Esophagus muscularis mucosa (tissue), 4 donors: Measurements from ENCODE around the gene SPN. TPM values are rescaled to one million over a fixed set of nuclear protein-coding genes. Genes with fewer than 3 reads are reported as not detected.
A peak's percentile ranks its signal among the peaks of the same experiment; 100 is the strongest.

Experiments used
- DNase-seq: peaks from one replicate; pipeline ENCODE4 v3.0.0-alpha.2; 2017; ENCODE audit errors: extremely low spot score
- H3K27ac ChIP-seq, 4 donors: fragments of 200-600 bp; sonication (generic); replicated peaks in 1 of 4; 1 replicate in 3 of 4; 2 replicates in 1 of 4; pipeline ENCODE4 v1.5.1; 2016 to 2019; ENCODE audit warnings: mild to moderate bottlenecking in 1 of 4
- H3K27me3 ChIP-seq, 4 donors: fragments of 200-600 bp; sonication (generic); one replicate each; pipeline versions ENCODE4 v1.5.1 to v1.6.0; 2016 to 2019
- H3K36me3 ChIP-seq, 4 donors: fragments of 200-600 bp; sonication (generic); one replicate each; pipeline ENCODE4 v1.5.1; 2016 to 2019
- H3K4me1 ChIP-seq, 4 donors: fragments of 200-600 bp; sonication (generic); one replicate each; pipeline ENCODE4 v1.5.1; 2016 to 2019
- H3K4me3 ChIP-seq, 4 donors: fragments of 200-600 bp; sonication (generic); 1 replicate in 2 of 4; 2 replicates in 2 of 4; pipeline ENCODE4 v1.5.1; 2016 to 2019; ENCODE audit warnings: mild to moderate bottlenecking in 4 of 4, moderate library complexity in 1 of 4
- H3K9me3 ChIP-seq, 4 donors: fragments of 200-600 bp; sonication (generic); 1 replicate in 3 of 4; 2 replicates in 1 of 4; pipeline ENCODE4 v1.5.1; 2016 to 2019
- EP300 ChIP-seq: sonication (generic); formaldehyde crosslinking; IDR thresholded peaks from one replicate; pipeline ENCODE4 v1.6.1; 2017; ENCODE audit warnings: antibody characterized with exemption
- POLR2A ChIP-seq: fragments of 450-650 bp; IDR thresholded peaks from one replicate; pipeline ENCODE4 v1.6.1; 2017; ENCODE audit warnings: antibody characterized with exemption, moderate library complexity, mild to moderate bottlenecking, low read depth
- POLR2AphosphoS5 ChIP-seq, 2 donors: sonication (generic); formaldehyde crosslinking; IDR thresholded peaks; one replicate each; pipeline ENCODE4 v1.6.1; 2017; ENCODE audit warnings: antibody characterized with exemption in 2 of 2
- WGBS: methylation state at CpG from one replicate; pipeline ENCODE4 v1.1.5; 2018; 5-methylcytosine and 5-hydroxymethylcytosine counted together
- intact Hi-C: fragments of 100-400 bp; cut with DNase I; formaldehyde crosslinking; loops from one replicate; pipeline ENCODE4 v1.15.1; 2023
- total RNA-seq, 4 donors: library from RNA; depleted of rRNA; stranded (reverse); fragments of >200 nt; gene quantifications; one replicate each; pipeline versions ENCODE4 v1.1.0 to v1.2.1, GENCODE V29; 2016
- TF ChIP-seq, protein P1 (sequence below), 3 experiments: fragments of 200-600 bp in 2 of 3; fragments of 450-650 bp in 1 of 3; sonication (generic) in 2 of 3; IDR thresholded peaks; one replicate each; pipeline ENCODE4 v1.5.1; 2017 to 2019; ENCODE audit warnings: antibody characterized with exemption in 3 of 3, mild to moderate bottlenecking in 2 of 3, moderate library complexity in 1 of 3

SPN gene
- total RNA-seq, 4 donors from 2014 or later: 1.1 to 4.2 (median 2.6) TPM

GRCh38 chr16:29698484-29699323 lies 35.7 kb downstream of the SPN start:
- 90% methylated on average over 17 of the region's 17 CpGs for WGBS
- TF ChIP-seq EP300 (no peak), POLR2A (no peak), POLR2AphosphoS5 (IDR thresholded peaks at IDR 0.05) (no peak)
- TF ChIP-seq, protein P1, sequence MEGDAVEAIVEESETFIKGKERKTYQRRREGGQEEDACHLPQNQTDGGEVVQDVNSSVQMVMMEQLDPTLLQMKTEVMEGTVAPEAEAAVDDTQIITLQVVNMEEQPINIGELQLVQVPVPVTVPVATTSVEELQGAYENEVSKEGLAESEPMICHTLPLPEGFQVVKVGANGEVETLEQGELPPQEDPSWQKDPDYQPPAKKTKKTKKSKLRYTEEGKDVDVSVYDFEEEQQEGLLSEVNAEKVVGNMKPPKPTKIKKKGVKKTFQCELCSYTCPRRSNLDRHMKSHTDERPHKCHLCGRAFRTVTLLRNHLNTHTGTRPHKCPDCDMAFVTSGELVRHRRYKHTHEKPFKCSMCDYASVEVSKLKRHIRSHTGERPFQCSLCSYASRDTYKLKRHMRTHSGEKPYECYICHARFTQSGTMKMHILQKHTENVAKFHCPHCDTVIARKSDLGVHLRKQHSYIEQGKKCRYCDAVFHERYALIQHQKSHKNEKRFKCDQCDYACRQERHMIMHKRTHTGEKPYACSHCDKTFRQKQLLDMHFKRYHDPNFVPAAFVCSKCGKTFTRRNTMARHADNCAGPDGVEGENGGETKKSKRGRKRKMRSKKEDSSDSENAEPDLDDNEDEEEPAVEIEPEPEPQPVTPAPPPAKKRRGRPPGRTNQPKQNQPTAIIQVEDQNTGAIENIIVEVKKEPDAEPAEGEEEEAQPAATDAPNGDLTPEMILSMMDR (IDR thresholded peaks at IDR 0.05): no peak

GRCh38 chr16:29699324-29700219 lies 36.5 kb downstream of the SPN start:
- Histone ChIP-seq H3K27ac (no peak overlapping the region), H3K27me3 (no peaks in the 10 kb centered on the region), H3K4me3 (no peak overlapping the region), H3K36me3 (no peaks in the 10 kb centered on the region), H3K9me3 (no peaks in the 10 kb centered on the region), H3K4me1 (peaks cover 0 to 5% (median 4%) of the 10 kb centered on the region in 4 donors)
- 70% methylated on average over 11 of the region's 11 CpGs for whole genome bisulfite sequencing
- no peak for TF ChIP-seq EP300
- TF ChIP-seq, protein P1 (IDR thresholded peaks at IDR 0.05): no peak
- TF ChIP-seq POLR2A: no peak
- TF ChIP-seq POLR2AphosphoS5 (IDR thresholded peaks at IDR 0.05): no peak
- DNase-seq: no peak
- intact Hi-C loops: loop anchor here (2.0 to 10.0 kb wide), 3 partner anchors 85 to 321 kb away; no protein-coding TSS in a partner anchor

More at GRCh38 chr16:29698484-29699323, 35.7 kb downstream of the SPN start:
- intact Hi-C loops: loop anchor here (2.0 kb wide), 1 partner anchor 322 kb away; no protein-coding TSS in a partner anchor
- Histone ChIP-seq H3K27ac (no peak overlapping the region), H3K27me3 (no peaks in the 10 kb centered on the region), H3K4me3 (no peak overlapping the region), H3K36me3 (no peaks in the 10 kb centered on the region), H3K4me1 (peaks cover 0 to 5% (median 4%) of the 10 kb centered on the region in 4 donors), H3K9me3 (no peaks in the 10 kb centered on the region)
- DNase-seq: no peak

DNA sequence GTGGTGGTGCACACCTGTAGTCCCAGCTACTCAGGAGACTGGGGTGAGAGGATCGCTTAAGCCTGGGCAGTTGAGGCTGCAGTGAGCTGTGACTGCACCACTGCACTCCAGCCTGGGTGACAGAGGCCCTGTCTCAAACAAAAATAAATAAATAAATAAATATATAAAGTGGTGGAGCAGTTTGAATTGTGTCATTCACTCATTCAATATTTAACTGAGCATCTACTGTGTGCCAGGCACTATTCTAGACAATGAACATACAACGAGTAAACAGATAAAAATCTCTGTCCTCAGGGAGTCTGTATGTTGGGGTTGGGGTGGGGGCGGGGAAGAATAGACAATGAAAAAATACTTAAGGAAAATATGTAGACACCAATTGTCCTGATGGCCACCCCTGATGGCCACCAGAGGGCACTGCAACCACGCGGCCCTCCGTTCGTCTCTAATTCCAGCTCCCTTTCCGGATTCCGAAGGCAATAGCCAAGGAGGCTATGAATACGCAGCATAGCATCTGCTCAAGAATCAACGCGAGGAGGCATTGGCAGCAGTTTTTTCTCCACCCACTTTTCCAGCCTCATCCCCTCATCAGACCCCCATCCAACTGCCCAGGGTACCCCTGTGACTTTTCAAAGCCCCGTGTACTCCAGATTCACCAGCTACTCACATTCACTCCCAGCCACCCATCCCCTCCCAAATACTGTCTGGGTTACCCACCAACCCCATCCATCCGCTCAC lies 37.4 kb downstream of the SPN start:
- no peaks in the 10 kb centered on the region for H3K9me3 ChIP-seq
- WGBS: 12% methylated on average over 14 of the region's 14 CpGs
- H3K4me1 ChIP-seq: peaks cover 0 to 5% (median 4%) of the 10 kb centered on the region in 4 donors
- TF ChIP-seq POLR2AphosphoS5 (IDR thresholded peaks at IDR 0.05) (peak in 1 of 2 donors; percentile 71), POLR2A (no peak)
- TF ChIP-seq, protein P1 (IDR thresholded peaks at IDR 0.05): peak; percentile 89 to 96 (median 92)
- H3K27me3 ChIP-seq: no peaks in the 10 kb centered on the region
- H3K36me3 ChIP-seq: no peaks in the 10 kb centered on the region
- H3K4me3 ChIP-seq: no peak overlapping the region
- no peak overlapping the region for H3K27ac ChIP-seq
- intact Hi-C loops: loop anchor here (2.0 to 10.0 kb wide), 2 partner anchors 84 to 148 kb away; no protein-coding TSS in a partner anchor
- DNase-seq: no peak

DNA sequence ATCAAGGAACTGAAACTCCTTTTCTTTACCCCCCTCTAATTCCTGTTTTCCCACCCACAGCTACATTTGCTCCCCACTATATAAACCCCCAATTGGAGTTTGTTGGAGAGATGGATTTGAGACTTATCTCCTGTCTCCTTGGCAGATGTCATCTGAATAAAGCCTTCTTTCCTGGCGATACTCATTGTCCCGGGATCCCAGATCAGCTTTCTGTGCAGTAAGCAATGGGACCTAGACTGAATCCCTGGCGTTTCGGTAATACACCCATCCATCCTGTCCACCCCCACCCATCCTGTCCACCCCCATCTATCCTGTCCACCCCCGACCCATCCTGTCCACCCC lies 38.1 kb downstream of the SPN start:
- H3K36me3 ChIP-seq: no peaks in the 10 kb centered on the region
- TF ChIP-seq, protein P1 (IDR thresholded peaks at IDR 0.05): no peak
- TF ChIP-seq EP300 (no peak), POLR2AphosphoS5 (IDR thresholded peaks at IDR 0.05) (no peak), POLR2A (no peak)
- H3K9me3 ChIP-seq: no peaks in the 10 kb centered on the region
- no peaks in the 10 kb centered on the region for H3K27me3 ChIP-seq
- DNase-seq: no peak
- intact Hi-C loops: loop anchor here (2.0 to 10.0 kb wide), 2 partner anchors 84 to 148 kb away; no protein-coding TSS in a partner anchor
- peaks cover 0 to 5% (median 4%) of the 10 kb centered on the region in 4 donors for H3K4me1 ChIP-seq
- 80% methylated on average over 5 of the region's 5 CpGs for WGBS
- H3K27ac ChIP-seq: no peak overlapping the region
- no peak overlapping the region for H3K4me3 ChIP-seq
